Stomach (tissue), 9 donors: Measurements from ENCODE around the gene CTSL. TPM values are rescaled to one million over a fixed set of nuclear protein-coding genes. Genes with fewer than 3 reads are reported as not detected.

Experiments
- DNase-seq, 2 donors: peaks; one replicate each; pipeline versions ENCODE4 v3.0.0 to v3.0.0-alpha.2; 2013 to 2019
- H3K27ac ChIP-seq, 5 donors: fragments of 200-600 bp in 4 of 5; sonication (generic) in 4 of 5; one replicate each; pipeline ENCODE4 v1.5.1; 2013 to 2019; ENCODE audit warnings: mild to moderate bottlenecking in 1 of 5, moderate library complexity in 1 of 5
- H3K27me3 ChIP-seq, 3 donors: fragments of 200-600 bp; sonication (generic); one replicate each; pipeline ENCODE4 v1.5.1; 2017 to 2019; ENCODE audit warnings: mixed run types in 1 of 3
- H3K36me3 ChIP-seq, 4 donors: fragments of 200-600 bp; sonication (generic); 1 replicate in 3 of 4; 2 replicates in 1 of 4; pipeline ENCODE4 v1.5.1; 2016 to 2019
- H3K4me1 ChIP-seq, 4 donors: fragments of 200-600 bp; sonication (generic); one replicate each; pipeline ENCODE4 v1.5.1; 2016 to 2019
- H3K4me3 ChIP-seq, 4 donors: fragments of 200-600 bp; sonication (generic) in 3 of 4; one replicate each; pipeline ENCODE4 v1.5.1; 2016 to 2019; ENCODE audit warnings: mild to moderate bottlenecking in 1 of 4
- H3K9me3 ChIP-seq, 4 donors: fragments of 200-600 bp; sonication (generic); one replicate each; pipeline ENCODE4 v1.5.1; 2016 to 2019
- CTCF ChIP-seq, 7 experiments: fragments of 450-650 bp in 4 of 7; fragments of 200-600 bp in 3 of 7; sonication (generic) in 3 of 7; IDR thresholded peaks; one replicate each; pipeline ENCODE4 v1.5.1; 2016 to 2019; ENCODE audit warnings: antibody characterized with exemption in 7 of 7, control low read depth in 2 of 7, mild to moderate bottlenecking in 1 of 7
- EP300 ChIP-seq: sonication (generic); formaldehyde crosslinking; IDR thresholded peaks from one replicate; pipeline ENCODE4 v1.6.1; 2017; ENCODE audit warnings: antibody characterized with exemption
- POLR2A ChIP-seq, 4 donors: fragments of 450-650 bp; IDR thresholded peaks; one replicate each; pipeline ENCODE4 v1.6.1; 2016; ENCODE audit warnings: antibody characterized with exemption in 4 of 4, control low read depth in 2 of 4, mild to moderate bottlenecking in 1 of 4, moderate library complexity in 1 of 4
- POLR2AphosphoS5 ChIP-seq, 3 donors: sonication (generic); formaldehyde crosslinking; IDR thresholded peaks; one replicate each; pipeline ENCODE4 v1.6.1; 2016; ENCODE audit warnings: antibody characterized with exemption in 3 of 3
- WGBS, 5 donors: extraction: QIAGEN DNeasy Blood & Tissue Kit in 3 of 5; methylation state at CpG; one replicate each; pipeline versions ENCODE4 v1.1.5 to v1.1.7; 2013 to 2018; 5-methylcytosine and 5-hydroxymethylcytosine counted together
- intact Hi-C: fragments of 100-400 bp; cut with DNase I; formaldehyde crosslinking; loops from one replicate; pipeline ENCODE4 v1.15.1; 2023; ENCODE audit warnings: low total_unique reads
- polyA plus RNA-seq, 3 donors: library from polyadenylated mRNA; stranded (reverse); fragments of 200-250 nt; gene quantifications; one replicate each; pipeline ENCODE4 v1.2.3, GENCODE V29; 2013
- total RNA-seq, 5 donors: library from RNA; depleted of rRNA; stranded (reverse); fragments of >200 nt; gene quantifications; one replicate each; pipeline versions ENCODE4 v1.1.0 to v1.2.3, GENCODE V29; 2014 to 2016
- donor health status: healthy with polysubstance abuse.
- donor health status: Bipolar disorder and iron deficiency.
- donor health status: healthy.

The CTSL gene
- total and polyA plus RNA-seq, 8 donors, result 4.9 to 104 (median 34.4) TPM

GRCh38 chr9:87708546-87708945 is 17.4 kb upstream of the CTSL start:
- Histone ChIP-seq H3K27ac (no peak overlapping the region), H3K4me1 (peaks cover 0 to 12% (median 2%) of the 10 kb centered on the region in 4 donors), H3K9me3 (no peaks in the 10 kb centered on the region), H3K36me3 (peaks cover 15 to 59% (median 53%) of the 10 kb centered on the region in 4 donors), H3K27me3 (no peaks in the 10 kb centered on the region), H3K4me3 (no peak overlapping the region)
- DNase-seq, result no peak
- 75 to 81% (median 80%) methylated on average over 5 of the region's 5 CpGs for WGBS, 5 donors
- TF ChIP-seq CTCF (IDR thresholded peaks at IDR 0.05) (no peak), EP300 (no peak), POLR2AphosphoS5 (IDR thresholded peaks at IDR 0.05) (no peak), POLR2A (IDR thresholded peaks at IDR 0.05) (no peak)
- intact Hi-C loops, result no loop called here

- no peak for DNase-seq
- Histone ChIP-seq H3K27ac (no peak overlapping the region), H3K36me3 (peaks cover 15 to 53% (median 47%) of the 10 kb centered on the region in 4 donors), H3K27me3 (no peaks in the 10 kb centered on the region), H3K9me3 (no peaks in the 10 kb centered on the region), H3K4me1 (peaks cover 0 to 18% (median 4%) of the 10 kb centered on the region in 4 donors), H3K4me3 (no peak overlapping the region)
- intact Hi-C loops, result no loop called here
- TF ChIP-seq POLR2AphosphoS5 (IDR thresholded peaks at IDR 0.05) (no peak), EP300 (no peak), CTCF (IDR thresholded peaks at IDR 0.05) (no peak), POLR2A (IDR thresholded peaks at IDR 0.05) (no peak)
- 74 to 86% (median 78%) methylated on average over 7 of the region's 7 CpGs for WGBS, 5 donors
Measured at GRCh38 chr9:87708986-87709728, 16.8 kb upstream of the CTSL start.

- H3K27me3 ChIP-seq, result no peaks in the 10 kb centered on the region
- H3K4me1 ChIP-seq, result peaks cover 4 to 28% (median 10%) of the 10 kb centered on the region in 4 donors
- 67 to 80% (median 74%) methylated on average over 5 of the region's 5 CpGs for WGBS, 5 donors
- H3K27ac ChIP-seq, result no peak overlapping the region
- no peak overlapping the region for H3K4me3 ChIP-seq
- DNase-seq, result no peak
- peaks cover 15 to 41% (median 40%) of the 10 kb centered on the region in 4 donors for H3K36me3 ChIP-seq
- TF ChIP-seq CTCF (IDR thresholded peaks at IDR 0.05) (no peak), POLR2AphosphoS5 (IDR thresholded peaks at IDR 0.05) (no peak), EP300 (no peak)
- intact Hi-C loops, result no loop called here
- H3K9me3 ChIP-seq, result no peaks in the 10 kb centered on the region
Measured at GRCh38 chr9:87710443-87710842, 15.5 kb upstream of the CTSL start.

GRCh38 chr9:87711857-87712800 is 13.8 kb upstream of the CTSL start:
- Histone ChIP-seq H3K27ac (peak overlapping the region in 4 of 5 donors; percentile 36 to 80 (median 49)), H3K36me3 (peaks cover 1 to 25% (median 23%) of the 10 kb centered on the region in 4 donors), H3K9me3 (no peaks in the 10 kb centered on the region), H3K4me1 (peaks cover 4 to 28% (median 10%) of the 10 kb centered on the region in 4 donors), H3K4me3 (no peak overlapping the region), H3K27me3 (no peaks in the 10 kb centered on the region)
- 58 to 71% (median 61%) methylated on average over 9 of the region's 9 CpGs for WGBS, 5 donors
- no peak for DNase-seq
- intact Hi-C loops, result no loop called here
- no peak for TF ChIP-seq POLR2A (IDR thresholded peaks at IDR 0.05)
- no peak for TF ChIP-seq CTCF (IDR thresholded peaks at IDR 0.05)
- TF ChIP-seq POLR2AphosphoS5 (IDR thresholded peaks at IDR 0.05), result no peak
